ENCODE data around the gene PCID2.

GRCh38 chr13:113229161-113229560 lies 20.7 kb upstream of the PCID2 start:
- no peak for TF ChIP-seq CTCF (IDR thresholded peaks at IDR 0.05)
- no peak for TF ChIP-seq POLR2A (IDR thresholded peaks at IDR 0.05)

Data from stomach (tissue), 4 donors.